ENCODE data around the gene RBMX. TPM values are rescaled to one million over a fixed set of nuclear protein-coding genes. Genes with fewer than 3 reads are reported as not detected.

Gene RBMX
- total RNA-seq, 1 experiment from 2014 or later: 379 TPM

GRCh38 chrX:136829413-136829812 is 51.1 kb downstream of the RBMX start:
- ATAC-seq: no peak
- ChIA-PET POLR2A (no interaction called here), CTCF (no interaction called here)
- TF ChIP-seq ZBTB43 (CRISPR knock-in tag; IDR thresholded peaks at IDR 0.05) (no peak), NR1H2 (CRISPR knock-in tag; IDR thresholded peaks at IDR 0.05) (no peak), HMGA2 (CRISPR knock-in tag; IDR thresholded peaks at IDR 0.05) (no peak), RELA (CRISPR knock-in tag; IDR thresholded peaks at IDR 0.05; ENCODE audit: borderline replicate concordance) (no peak), FOXK1 (CRISPR knock-in tag; IDR thresholded peaks at IDR 0.05) (no peak), NFYB (CRISPR knock-in tag; conservative IDR thresholded peaks at IDR 0.05; ENCODE audit: low read depth) (no peak)
- TF ChIP-seq, protein P1, sequence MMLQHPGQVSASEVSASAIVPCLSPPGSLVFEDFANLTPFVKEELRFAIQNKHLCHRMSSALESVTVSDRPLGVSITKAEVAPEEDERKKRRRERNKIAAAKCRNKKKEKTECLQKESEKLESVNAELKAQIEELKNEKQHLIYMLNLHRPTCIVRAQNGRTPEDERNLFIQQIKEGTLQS (CRISPR knock-in tag; conservative IDR thresholded peaks at IDR 0.05): no peak
- TF ChIP-seq, protein P2, sequence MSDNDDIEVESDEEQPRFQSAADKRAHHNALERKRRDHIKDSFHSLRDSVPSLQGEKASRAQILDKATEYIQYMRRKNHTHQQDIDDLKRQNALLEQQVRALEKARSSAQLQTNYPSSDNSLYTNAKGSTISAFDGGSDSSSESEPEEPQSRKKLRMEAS (CRISPR knock-in tag; IDR thresholded peaks at IDR 0.05): no peak
- H3K27ac Mint-ChIP-seq: no peak overlapping the region
- 0 out of 2 replicates have a peak, but pooled peaks cover 6% of the 10 kb centered on the region for H3K9me3 Mint-ChIP-seq
- 0 out of 2 replicates have a peak, but pooled peaks cover 2% of the 10 kb centered on the region for H3K4me1 Mint-ChIP-seq
- DNase-seq (ENCODE audit: low spot score): no peak
- H3K36me3 Mint-ChIP-seq: no peaks in the 10 kb centered on the region; the same call in none of the 2 replicates
- H3K27me3 Mint-ChIP-seq (ENCODE audit: low read depth): no peaks in the 10 kb centered on the region
- no peak overlapping the region for H3K4me3 Mint-ChIP-seq

GRCh38 chrX:136828830-136829229 is 51.7 kb downstream of the RBMX start:
- ChIA-PET CTCF (no interaction called here), POLR2A (no interaction called here)
- no peak for ATAC-seq
- Mint-ChIP-seq H3K9me3 (0 out of 2 replicates have a peak, but pooled peaks cover 6% of the 10 kb centered on the region), H3K4me1 (0 out of 2 replicates have a peak, but pooled peaks cover 2% of the 10 kb centered on the region), H3K36me3 (no peaks in the 10 kb centered on the region; the same call in none of the 2 replicates), H3K27ac (no peak overlapping the region), H3K27me3 (ENCODE audit: low read depth) (no peaks in the 10 kb centered on the region), H3K4me3 (no peak overlapping the region)
- no peak for DNase-seq (ENCODE audit: low spot score)
- TF ChIP-seq HMGA2 (CRISPR knock-in tag; IDR thresholded peaks at IDR 0.05) (no peak), JAZF1 (CRISPR knock-in tag; IDR thresholded peaks at IDR 0.05) (no peak), ZNF317 (CRISPR knock-in tag; IDR thresholded peaks at IDR 0.05; ENCODE audit: borderline replicate concordance, low read depth) (no peak), ZNF512 (CRISPR knock-in tag; IDR thresholded peaks at IDR 0.05; ENCODE audit: borderline replicate concordance) (no peak), ZSCAN18 (CRISPR knock-in tag; IDR thresholded peaks at IDR 0.05) (no peak), MXD4 (CRISPR knock-in tag; IDR thresholded peaks at IDR 0.05; ENCODE audit: borderline replicate concordance) (no peak), IRF2 (CRISPR knock-in tag; IDR thresholded peaks at IDR 0.05; ENCODE audit: borderline replicate concordance, low read depth) (no peak), TCF7 (CRISPR knock-in tag; IDR thresholded peaks at IDR 0.05; ENCODE audit: low read depth) (no peak), CBFB (CRISPR knock-in tag; IDR thresholded peaks at IDR 0.05; ENCODE audit: low read depth) (no peak), ZBTB21 (CRISPR knock-in tag; IDR thresholded peaks at IDR 0.05; ENCODE audit: borderline replicate concordance) (no peak), NFE2L1 (CRISPR knock-in tag; IDR thresholded peaks at IDR 0.05) (no peak), CDX4 (CRISPR knock-in tag; IDR thresholded peaks at IDR 0.05; ENCODE audit: borderline replicate concordance) (no peak), SOX15 (CRISPR knock-in tag; IDR thresholded peaks at IDR 0.05) (no peak)
- TF ChIP-seq, protein P3, sequence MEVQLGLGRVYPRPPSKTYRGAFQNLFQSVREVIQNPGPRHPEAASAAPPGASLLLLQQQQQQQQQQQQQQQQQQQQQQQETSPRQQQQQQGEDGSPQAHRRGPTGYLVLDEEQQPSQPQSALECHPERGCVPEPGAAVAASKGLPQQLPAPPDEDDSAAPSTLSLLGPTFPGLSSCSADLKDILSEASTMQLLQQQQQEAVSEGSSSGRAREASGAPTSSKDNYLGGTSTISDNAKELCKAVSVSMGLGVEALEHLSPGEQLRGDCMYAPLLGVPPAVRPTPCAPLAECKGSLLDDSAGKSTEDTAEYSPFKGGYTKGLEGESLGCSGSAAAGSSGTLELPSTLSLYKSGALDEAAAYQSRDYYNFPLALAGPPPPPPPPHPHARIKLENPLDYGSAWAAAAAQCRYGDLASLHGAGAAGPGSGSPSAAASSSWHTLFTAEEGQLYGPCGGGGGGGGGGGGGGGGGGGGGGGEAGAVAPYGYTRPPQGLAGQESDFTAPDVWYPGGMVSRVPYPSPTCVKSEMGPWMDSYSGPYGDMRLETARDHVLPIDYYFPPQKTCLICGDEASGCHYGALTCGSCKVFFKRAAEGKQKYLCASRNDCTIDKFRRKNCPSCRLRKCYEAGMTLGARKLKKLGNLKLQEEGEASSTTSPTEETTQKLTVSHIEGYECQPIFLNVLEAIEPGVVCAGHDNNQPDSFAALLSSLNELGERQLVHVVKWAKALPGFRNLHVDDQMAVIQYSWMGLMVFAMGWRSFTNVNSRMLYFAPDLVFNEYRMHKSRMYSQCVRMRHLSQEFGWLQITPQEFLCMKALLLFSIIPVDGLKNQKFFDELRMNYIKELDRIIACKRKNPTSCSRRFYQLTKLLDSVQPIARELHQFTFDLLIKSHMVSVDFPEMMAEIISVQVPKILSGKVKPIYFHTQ (CRISPR knock-in tag; IDR thresholded peaks at IDR 0.05): no peak
- TF ChIP-seq, protein P4, sequence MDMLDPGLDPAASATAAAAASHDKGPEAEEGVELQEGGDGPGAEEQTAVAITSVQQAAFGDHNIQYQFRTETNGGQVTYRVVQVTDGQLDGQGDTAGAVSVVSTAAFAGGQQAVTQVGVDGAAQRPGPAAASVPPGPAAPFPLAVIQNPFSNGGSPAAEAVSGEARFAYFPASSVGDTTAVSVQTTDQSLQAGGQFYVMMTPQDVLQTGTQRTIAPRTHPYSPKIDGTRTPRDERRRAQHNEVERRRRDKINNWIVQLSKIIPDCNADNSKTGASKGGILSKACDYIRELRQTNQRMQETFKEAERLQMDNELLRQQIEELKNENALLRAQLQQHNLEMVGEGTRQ (CRISPR knock-in tag; IDR thresholded peaks at IDR 0.05): no peak
- TF ChIP-seq, protein P5, sequence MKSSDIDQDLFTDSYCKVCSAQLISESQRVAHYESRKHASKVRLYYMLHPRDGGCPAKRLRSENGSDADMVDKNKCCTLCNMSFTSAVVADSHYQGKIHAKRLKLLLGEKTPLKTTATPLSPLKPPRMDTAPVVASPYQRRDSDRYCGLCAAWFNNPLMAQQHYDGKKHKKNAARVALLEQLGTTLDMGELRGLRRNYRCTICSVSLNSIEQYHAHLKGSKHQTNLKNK (CRISPR knock-in tag; IDR thresholded peaks at IDR 0.05): no peak
